ENCODE measurements around the gene FAM241B. TPM values are rescaled to one million over a fixed set of nuclear protein-coding genes. Genes with fewer than 3 reads are reported as not detected.

The FAM241B gene
- total RNA-seq, 2 donors from 2014 or later, result 8.1 TPM

DNA sequence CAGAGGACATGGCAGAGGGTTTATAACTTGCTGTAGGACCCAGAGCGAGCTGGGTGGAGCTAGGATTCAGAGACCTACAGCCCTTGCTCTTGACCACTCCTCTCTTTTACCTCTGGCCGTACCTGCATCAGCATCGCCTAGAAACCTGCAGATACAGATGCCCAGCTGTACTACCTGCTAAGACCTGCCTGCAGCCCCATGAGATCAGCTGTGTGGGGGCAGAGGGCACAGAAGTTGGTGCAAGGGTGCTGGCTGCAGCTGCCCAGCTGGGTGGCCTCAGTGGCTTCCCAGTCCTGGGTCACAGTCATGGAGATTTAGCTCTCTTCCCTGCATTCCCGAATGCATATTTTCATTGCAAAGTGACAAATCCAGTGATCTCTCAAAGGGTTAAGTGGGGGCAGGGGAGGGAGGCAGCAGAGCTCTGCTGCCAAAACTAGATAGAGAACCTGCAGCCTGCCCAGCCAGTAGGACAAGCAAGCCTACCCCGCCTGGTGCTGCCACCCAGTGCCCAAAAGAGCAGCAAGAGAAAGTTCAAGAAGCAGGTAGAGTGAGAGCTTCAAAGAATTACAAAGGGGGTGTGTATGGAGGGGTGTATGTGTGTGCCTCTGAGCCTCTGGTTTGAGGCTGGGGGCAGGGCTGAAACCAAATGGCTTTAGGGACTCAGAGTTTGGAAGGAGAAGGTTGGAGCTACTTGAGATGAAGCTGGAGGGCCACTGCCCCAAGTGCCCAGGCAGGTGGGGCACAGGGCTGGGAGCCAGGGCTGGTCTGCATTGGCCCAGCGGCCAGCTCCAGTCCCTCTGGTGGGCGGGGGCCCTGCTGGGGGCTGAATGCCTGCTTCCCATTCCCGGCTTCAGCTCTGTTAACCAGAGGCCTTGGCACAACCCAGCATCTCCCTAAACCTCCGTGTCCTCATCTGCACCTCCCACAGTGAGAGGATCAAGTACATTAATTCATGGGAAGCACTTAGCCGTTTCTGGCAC, 6.9 kb downstream of the FAM241B start:
- DNase-seq, result no peak
- Mint-ChIP-seq H3K4me3 (no peak overlapping the region), H3K27ac (no peak overlapping the region), H3K27me3 (no peaks in the 10 kb centered on the region), H3K4me1 (peaks cover 7% of the 10 kb centered on the region), H3K36me3 (ENCODE audit: low read depth) (no peaks in the 10 kb centered on the region)
- peak; percentile 54 for ATAC-seq
- no peaks in the 10 kb centered on the region for H3K9me3 ChIP-seq (ENCODE audit: control insufficient read depth, low read length, poor library complexity, severe bottlenecking)

DNA sequence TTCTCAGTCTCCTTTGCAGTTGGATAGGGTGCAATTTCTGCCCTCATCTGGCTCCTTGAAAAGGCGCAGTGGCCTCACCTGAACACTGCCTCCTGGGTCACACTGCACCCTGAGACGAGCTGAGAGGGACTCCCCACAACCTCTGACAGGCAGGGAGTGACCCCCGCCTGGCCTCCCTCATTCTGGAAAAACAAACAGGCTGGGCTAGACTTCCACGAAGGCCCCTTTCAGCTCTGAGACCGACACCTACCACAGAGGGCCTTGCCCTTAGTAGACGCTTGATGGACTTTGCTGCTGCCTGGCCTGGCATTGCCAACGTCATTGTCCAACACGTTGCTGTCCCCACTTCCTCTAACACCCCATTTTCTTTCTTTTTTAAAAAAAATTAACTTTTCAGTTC, 8.6 kb downstream of the FAM241B start:
- Mint-ChIP-seq H3K4me3 (no peak overlapping the region), H3K36me3 (ENCODE audit: low read depth) (no peaks in the 10 kb centered on the region), H3K4me1 (peaks cover 4% of the 10 kb centered on the region), H3K27ac (no peak overlapping the region), H3K27me3 (peaks cover 6% of the 10 kb centered on the region)
- DNase-seq (no peak), ATAC-seq (no peak)
- no peaks in the 10 kb centered on the region for H3K9me3 ChIP-seq (ENCODE audit: control insufficient read depth, low read length, poor library complexity, severe bottlenecking)

DNA sequence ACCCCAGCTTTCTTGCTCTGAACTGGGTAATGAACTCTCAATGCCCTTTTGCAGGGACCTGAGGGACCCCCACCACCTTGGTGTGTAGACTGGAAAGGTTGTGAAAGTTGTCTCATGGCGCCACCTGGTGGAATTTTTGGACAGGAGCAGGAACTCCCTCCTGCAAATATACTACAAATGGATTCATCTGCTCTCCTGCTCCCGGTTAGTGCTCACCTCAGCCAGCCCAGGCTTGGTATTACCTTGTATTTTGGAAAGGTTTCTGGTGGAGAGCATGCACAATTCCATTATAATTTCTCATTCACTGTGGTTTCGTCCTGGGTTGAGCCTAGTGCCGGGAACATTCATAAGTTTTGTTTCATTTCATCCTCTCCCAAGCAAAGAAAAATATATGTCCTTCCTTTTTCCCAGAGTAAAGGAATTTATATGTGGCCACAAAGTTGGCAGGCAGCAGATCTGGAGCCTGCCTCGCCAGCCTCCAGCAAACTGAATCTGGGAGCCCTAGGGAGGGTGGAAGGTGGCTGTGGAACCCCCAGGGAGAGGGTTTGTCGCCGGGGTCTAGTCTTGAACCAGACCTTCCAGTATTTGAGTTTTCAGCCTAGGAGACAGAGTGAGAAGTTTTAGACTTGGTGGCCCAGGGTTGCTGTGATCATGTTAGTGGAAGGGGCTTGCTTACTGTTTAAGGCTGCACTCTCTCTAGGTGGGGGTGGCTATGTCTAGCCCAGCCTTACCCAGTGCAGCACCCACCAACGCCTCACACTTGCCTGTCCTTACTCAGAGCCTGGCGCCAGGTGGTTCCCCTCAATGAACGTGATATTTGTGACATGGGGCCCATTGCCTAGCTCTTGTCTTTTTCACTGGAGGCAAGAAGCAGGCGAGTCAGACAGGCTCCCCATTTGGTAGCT, 9.5 kb downstream of the FAM241B start:
- no peaks in the 10 kb centered on the region for H3K36me3 Mint-ChIP-seq (ENCODE audit: low read depth)
- H3K4me1 Mint-ChIP-seq, result peaks cover 4% of the 10 kb centered on the region
- peak; percentile 78 for ATAC-seq
- DNase-seq, result peak; percentile 50 to 57 (median 50)
- no peak overlapping the region for H3K27ac Mint-ChIP-seq
- H3K27me3 Mint-ChIP-seq, result peaks cover 7% of the 10 kb centered on the region
- H3K9me3 ChIP-seq (ENCODE audit: control insufficient read depth, low read length, poor library complexity, severe bottlenecking), result no peaks in the 10 kb centered on the region
- no peak overlapping the region for H3K4me3 Mint-ChIP-seq

DNA sequence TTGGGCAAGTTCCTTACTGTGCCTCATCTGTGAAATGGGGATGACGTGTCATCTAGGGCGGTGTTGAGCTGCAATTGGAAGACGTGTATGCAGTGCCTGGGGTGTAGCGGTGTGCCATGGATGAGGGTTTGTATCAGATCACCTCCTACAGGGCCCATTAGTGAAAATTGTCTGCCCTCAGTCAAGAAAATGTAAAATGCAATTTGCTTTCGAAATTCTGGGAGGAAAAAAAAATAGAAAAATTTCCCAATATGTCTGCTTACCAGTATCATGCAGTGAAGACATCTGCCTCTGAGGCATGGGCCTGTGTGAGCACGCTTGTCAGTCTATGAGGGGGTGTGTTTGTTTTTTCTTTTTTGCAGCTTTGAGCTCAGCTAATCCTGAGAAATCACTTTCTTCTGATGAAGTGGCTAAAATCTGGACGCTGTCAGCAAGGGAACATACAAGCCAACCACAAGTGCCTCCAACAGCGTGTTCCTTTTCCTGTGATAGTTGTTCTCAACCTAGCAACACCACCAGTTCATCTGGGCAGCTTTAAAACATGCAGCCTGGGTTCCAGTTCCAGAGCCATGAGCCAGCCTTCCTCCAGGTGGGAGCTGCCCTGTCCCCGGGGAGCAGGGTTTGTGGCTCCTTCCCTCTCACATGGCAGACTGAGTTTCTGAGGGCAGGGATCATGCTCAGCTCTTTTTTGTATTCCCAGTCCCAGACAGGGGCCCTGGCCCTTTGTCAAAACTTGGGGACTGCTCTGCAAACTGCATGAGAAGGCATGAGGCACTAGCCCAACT, 10.3 kb downstream of the FAM241B start:
- ATAC-seq (no peak), DNase-seq (no peak)
- Mint-ChIP-seq H3K27ac (no peak overlapping the region), H3K27me3 (peaks cover 8% of the 10 kb centered on the region), H3K36me3 (ENCODE audit: low read depth) (peaks cover under 1% of the 10 kb centered on the region), H3K4me1 (peaks cover 6% of the 10 kb centered on the region), H3K4me3 (no peak overlapping the region)
- no peaks in the 10 kb centered on the region for H3K9me3 ChIP-seq (ENCODE audit: control insufficient read depth, low read length, poor library complexity, severe bottlenecking)

DNA sequence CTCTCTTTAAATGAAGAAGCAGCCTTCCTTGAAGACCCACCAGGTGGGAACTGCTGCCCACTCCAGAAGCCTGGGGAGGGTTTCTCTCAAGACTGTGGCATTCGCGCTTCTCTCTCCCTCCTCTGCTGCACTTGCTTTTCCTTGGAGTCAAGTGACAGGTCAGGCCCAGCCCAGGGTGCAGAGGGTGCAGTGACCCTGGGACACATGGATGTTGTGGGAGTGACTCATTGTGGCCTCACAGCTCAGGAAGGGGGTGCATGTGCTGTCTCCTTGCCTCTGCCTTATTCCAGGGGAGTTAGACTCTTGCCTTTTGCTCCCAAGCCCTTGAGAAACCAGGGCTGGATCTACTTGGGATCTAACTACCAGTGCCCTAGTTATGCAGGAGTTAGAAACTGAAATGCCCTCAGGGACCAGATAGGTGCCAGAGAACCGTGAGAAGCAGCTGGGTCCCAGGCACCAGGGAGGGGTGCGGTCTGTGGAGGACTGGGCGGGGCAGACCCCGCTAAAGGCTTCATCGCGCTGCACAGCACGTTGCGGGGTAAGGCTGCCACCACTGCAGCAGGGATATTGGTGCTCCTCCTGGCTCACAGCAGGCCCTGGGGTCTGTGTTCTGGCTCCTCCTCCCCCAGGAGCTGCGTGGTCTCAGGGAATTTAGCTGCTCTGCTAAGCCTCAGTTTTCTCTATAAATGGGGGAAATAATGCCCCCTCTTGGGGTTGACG, 11.4 kb downstream of the FAM241B start:
- Mint-ChIP-seq H3K27ac (no peak overlapping the region), H3K4me3 (no peak overlapping the region), H3K27me3 (peaks cover 12% of the 10 kb centered on the region), H3K4me1 (peaks cover 6% of the 10 kb centered on the region), H3K36me3 (ENCODE audit: low read depth) (peaks cover 2% of the 10 kb centered on the region)
- no peaks in the 10 kb centered on the region for H3K9me3 ChIP-seq (ENCODE audit: control insufficient read depth, low read length, poor library complexity, severe bottlenecking)
- no peak for DNase-seq
- no peak for ATAC-seq

- no peak overlapping the region for H3K27ac Mint-ChIP-seq
These were observed 12.7 kb downstream of the FAM241B start for GRCh38 chr10:69642747-69643146.

DNA sequence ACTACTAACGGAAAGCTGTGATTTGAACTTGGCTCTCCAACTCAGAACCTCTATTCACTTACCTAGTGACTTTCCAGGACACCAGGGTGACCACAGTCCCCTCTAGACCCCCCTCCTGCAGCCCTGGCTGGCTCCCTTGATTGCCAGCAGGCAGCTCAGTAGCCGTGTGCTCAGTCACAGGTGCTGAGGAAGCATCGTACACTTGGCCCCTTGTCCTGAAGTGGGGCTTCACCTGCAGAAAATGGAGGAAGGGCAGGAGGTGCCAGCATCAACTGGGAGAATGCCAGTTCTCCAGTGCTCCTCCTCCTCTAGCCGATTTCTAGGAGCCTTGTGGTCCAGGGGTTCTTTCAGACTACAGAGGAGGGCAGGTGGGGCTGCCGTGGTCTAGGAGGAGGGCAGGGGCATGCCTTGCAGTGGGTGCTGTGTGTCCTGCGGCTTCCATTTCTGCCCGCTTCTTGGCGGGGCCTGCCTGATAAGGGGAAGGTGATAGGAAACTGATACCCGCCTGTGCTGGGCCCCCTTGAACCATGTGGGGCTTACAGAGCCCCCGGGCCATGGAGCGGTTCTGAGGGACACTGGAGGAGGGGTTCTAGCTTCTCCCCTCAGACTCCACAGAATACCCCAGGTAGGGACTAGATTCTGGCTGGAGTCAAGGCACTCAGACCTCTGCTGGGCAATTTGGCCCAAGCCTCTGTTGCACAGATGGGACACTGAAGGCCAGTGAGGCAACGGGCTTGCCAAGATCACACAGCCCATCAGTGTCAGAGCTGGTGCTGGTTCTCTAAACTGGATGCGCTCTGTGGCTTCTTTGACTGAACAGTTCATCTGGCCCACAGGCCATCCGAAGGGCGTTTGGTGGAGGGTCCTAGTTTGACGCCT, 14.0 kb downstream of the FAM241B start:
- Mint-ChIP-seq H3K27me3 (peaks cover 12% of the 10 kb centered on the region), H3K36me3 (ENCODE audit: low read depth) (peaks cover 2% of the 10 kb centered on the region), H3K4me3 (no peak overlapping the region), H3K4me1 (peaks cover 4% of the 10 kb centered on the region), H3K27ac (no peak overlapping the region)
- DNase-seq, result no peak
- no peak for ATAC-seq
- H3K9me3 ChIP-seq (ENCODE audit: control insufficient read depth, low read length, poor library complexity, severe bottlenecking), result no peaks in the 10 kb centered on the region

More at GRCh38 chr10:69642747-69643146, 12.7 kb downstream of the FAM241B start:
- Mint-ChIP-seq H3K27me3 (peaks cover 12% of the 10 kb centered on the region), H3K36me3 (ENCODE audit: low read depth) (peaks cover 2% of the 10 kb centered on the region), H3K4me3 (no peak overlapping the region), H3K4me1 (peaks cover 6% of the 10 kb centered on the region)
- DNase-seq (no peak), ATAC-seq (no peak)
- no peaks in the 10 kb centered on the region for H3K9me3 ChIP-seq (ENCODE audit: control insufficient read depth, low read length, poor library complexity, severe bottlenecking)

DNA sequence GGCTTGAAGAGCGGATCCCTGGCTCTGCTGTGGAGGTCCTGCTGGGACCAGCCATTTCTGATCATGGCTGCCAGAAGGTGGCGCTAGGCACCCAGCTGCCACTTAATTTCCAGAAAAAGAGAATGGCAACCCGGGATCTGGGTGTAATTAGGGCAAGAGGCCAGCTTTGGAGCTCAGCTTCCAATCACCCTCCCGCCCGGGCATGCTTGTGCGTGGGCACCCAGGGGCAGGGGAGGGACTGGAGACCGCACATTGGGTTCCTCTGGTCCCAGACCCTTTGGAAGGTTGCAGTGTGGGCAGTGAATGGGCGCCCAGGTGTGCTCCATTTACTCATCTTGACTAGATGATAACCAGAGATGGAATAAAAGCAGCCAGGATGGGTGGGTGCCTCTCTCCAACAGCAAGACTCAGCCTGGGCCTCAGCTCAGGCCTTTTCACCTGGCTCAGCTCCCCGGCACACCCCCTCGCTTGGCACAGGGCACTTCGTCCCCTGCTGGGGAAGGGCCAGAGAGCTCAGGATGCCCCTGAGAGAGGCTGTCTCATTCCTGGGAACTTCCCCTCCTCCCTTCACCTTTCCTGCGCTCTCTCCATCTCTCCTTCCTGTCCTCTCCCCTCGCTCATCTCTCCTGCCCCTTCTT, 14.7 kb downstream of the FAM241B start:
- peaks cover 12% of the 10 kb centered on the region for H3K27me3 Mint-ChIP-seq
- no peak for ATAC-seq
- peaks cover 2% of the 10 kb centered on the region for H3K4me1 Mint-ChIP-seq
- DNase-seq, result peak in 1 of 3 donors; percentile 24
- peaks cover 2% of the 10 kb centered on the region for H3K36me3 Mint-ChIP-seq (ENCODE audit: low read depth)
- no peak overlapping the region for H3K27ac Mint-ChIP-seq
- H3K9me3 ChIP-seq (ENCODE audit: control insufficient read depth, low read length, poor library complexity, severe bottlenecking), result no peaks in the 10 kb centered on the region
- H3K4me3 Mint-ChIP-seq, result no peak overlapping the region

GRCh38 chr10:69645296-69646184, 15.5 kb downstream of the FAM241B start:
- ATAC-seq (no peak), DNase-seq (no peak)
- no peaks in the 10 kb centered on the region for H3K9me3 ChIP-seq (ENCODE audit: control insufficient read depth, low read length, poor library complexity, severe bottlenecking)
- Mint-ChIP-seq H3K4me1 (peaks cover 2% of the 10 kb centered on the region), H3K27me3 (peaks cover 12% of the 10 kb centered on the region), H3K36me3 (ENCODE audit: low read depth) (peaks cover 2% of the 10 kb centered on the region), H3K4me3 (no peak overlapping the region), H3K27ac (no peak overlapping the region)

- ATAC-seq (no peak), DNase-seq (peak in 1 of 3 donors; percentile 0)
- H3K9me3 ChIP-seq (ENCODE audit: control insufficient read depth, low read length, poor library complexity, severe bottlenecking), result no peaks in the 10 kb centered on the region
- H3K4me3 Mint-ChIP-seq, result no peak overlapping the region
- peaks cover 10% of the 10 kb centered on the region for H3K4me1 Mint-ChIP-seq
- peaks cover 2% of the 10 kb centered on the region for H3K36me3 Mint-ChIP-seq (ENCODE audit: low read depth)
- H3K27me3 Mint-ChIP-seq, result peaks cover 12% of the 10 kb centered on the region
- H3K27ac Mint-ChIP-seq, result no peak overlapping the region
These were observed 16.4 kb downstream of the FAM241B start for GRCh38 chr10:69646185-69647060.
